Measurements from ENCODE around the gene ZSWIM4.
"Not testable (repeated sequence)": the region's sequence is repeated elsewhere in the genome, so short reads cannot be mapped to it uniquely, and the experiment has no call there.

The ZSWIM4 gene

GRCh38 chr19:13782537-13782936 is 12.7 kb upstream of the ZSWIM4 start:
- Histone ChIP-seq H3K9me3 (ENCODE audit: control insufficient read depth, insufficient read depth, low read length) (no peaks in the 10 kb centered on the region), H3K36me3 (ENCODE audit: control insufficient read depth, insufficient read depth, low read length) (peaks cover 19% of the 10 kb centered on the region), H3K9ac (ENCODE audit: low read depth, low read length) (no peak overlapping the region), H3K4me3 (ENCODE audit: low read depth, low read length) (no peak overlapping the region), H3K27me3 (ENCODE audit: control insufficient read depth, insufficient read depth, low read length) (no peaks in the 10 kb centered on the region), H3K4me1 (ENCODE audit: control insufficient read depth, insufficient read depth, low read length) (no peaks in the 10 kb centered on the region)

- no peaks in the 10 kb centered on the region for H3K27me3 ChIP-seq (ENCODE audit: control insufficient read depth, insufficient read depth, low read length)
- no peak overlapping the region for H3K9ac ChIP-seq (ENCODE audit: low read depth, low read length)
- H3K36me3 ChIP-seq (ENCODE audit: control insufficient read depth, insufficient read depth, low read length), result peaks cover 6% of the 10 kb centered on the region
- H3K9me3 ChIP-seq (ENCODE audit: control insufficient read depth, insufficient read depth, low read length), result no peaks in the 10 kb centered on the region
- no peaks in the 10 kb centered on the region for H3K4me1 ChIP-seq (ENCODE audit: control insufficient read depth, insufficient read depth, low read length)
- no peak overlapping the region for H3K4me3 ChIP-seq (ENCODE audit: low read depth, low read length)
Observed at GRCh38 chr19:13783565-13784500, 11.4 kb upstream of the ZSWIM4 start.

- Histone ChIP-seq H3K9me3 (ENCODE audit: control insufficient read depth, insufficient read depth, low read length) (no peaks in the 10 kb centered on the region), H3K4me3 (ENCODE audit: low read depth, low read length) (no peak overlapping the region), H3K36me3 (ENCODE audit: control insufficient read depth, insufficient read depth, low read length) (no peaks in the 10 kb centered on the region), H3K9ac (ENCODE audit: low read depth, low read length) (no peak overlapping the region), H3K27me3 (ENCODE audit: control insufficient read depth, insufficient read depth, low read length) (no peaks in the 10 kb centered on the region), H3K4me1 (ENCODE audit: control insufficient read depth, insufficient read depth, low read length) (no peaks in the 10 kb centered on the region)
Observed at GRCh38 chr19:13784731-13785452, 10.4 kb upstream of the ZSWIM4 start.

- Histone ChIP-seq H3K9ac (ENCODE audit: low read depth, low read length) (no peak overlapping the region), H3K4me3 (ENCODE audit: low read depth, low read length) (no peak overlapping the region), H3K4me1 (ENCODE audit: control insufficient read depth, insufficient read depth, low read length) (no peaks in the 10 kb centered on the region)
Observed at GRCh38 chr19:13788991-13789390, 6.3 kb upstream of the ZSWIM4 start.

DNA sequence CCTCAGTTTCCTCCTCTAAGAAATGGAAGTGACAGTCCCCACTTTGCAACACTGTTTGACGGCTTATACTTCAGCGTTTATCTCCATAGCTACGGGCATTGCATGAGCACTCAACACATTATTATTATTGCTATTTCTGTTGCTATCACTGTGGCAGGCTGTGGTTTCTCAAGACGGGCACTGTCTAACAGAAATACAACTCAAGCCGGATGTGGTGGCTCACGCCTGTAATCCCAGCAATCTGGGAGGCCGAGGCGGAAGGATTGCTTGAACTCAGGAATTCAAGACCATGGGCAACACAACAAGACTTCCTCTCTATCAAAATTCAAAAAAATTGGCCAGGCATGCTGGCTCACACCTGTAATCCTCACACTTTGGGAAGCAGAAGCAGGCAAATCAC is 4.9 kb upstream of the ZSWIM4 start:
- Histone ChIP-seq H3K9me3 (ENCODE audit: control insufficient read depth, insufficient read depth, low read length) (no peaks in the 10 kb centered on the region), H3K4me3 (ENCODE audit: low read depth, low read length) (no peak overlapping the region), H3K36me3 (ENCODE audit: control insufficient read depth, insufficient read depth, low read length) (no peaks in the 10 kb centered on the region), H3K9ac (ENCODE audit: low read depth, low read length) (no peak overlapping the region), H3K27me3 (ENCODE audit: control insufficient read depth, insufficient read depth, low read length) (no peaks in the 10 kb centered on the region), H3K4me1 (ENCODE audit: control insufficient read depth, insufficient read depth, low read length) (peaks cover 2% of the 10 kb centered on the region)

More at GRCh38 chr19:13788991-13789390, 6.3 kb upstream of the ZSWIM4 start:
- Histone ChIP-seq H3K27me3 (ENCODE audit: control insufficient read depth, insufficient read depth, low read length) (no peaks in the 10 kb centered on the region), H3K9me3 (ENCODE audit: control insufficient read depth, insufficient read depth, low read length) (no peaks in the 10 kb centered on the region), H3K36me3 (ENCODE audit: control insufficient read depth, insufficient read depth, low read length) (no peaks in the 10 kb centered on the region)

DNA sequence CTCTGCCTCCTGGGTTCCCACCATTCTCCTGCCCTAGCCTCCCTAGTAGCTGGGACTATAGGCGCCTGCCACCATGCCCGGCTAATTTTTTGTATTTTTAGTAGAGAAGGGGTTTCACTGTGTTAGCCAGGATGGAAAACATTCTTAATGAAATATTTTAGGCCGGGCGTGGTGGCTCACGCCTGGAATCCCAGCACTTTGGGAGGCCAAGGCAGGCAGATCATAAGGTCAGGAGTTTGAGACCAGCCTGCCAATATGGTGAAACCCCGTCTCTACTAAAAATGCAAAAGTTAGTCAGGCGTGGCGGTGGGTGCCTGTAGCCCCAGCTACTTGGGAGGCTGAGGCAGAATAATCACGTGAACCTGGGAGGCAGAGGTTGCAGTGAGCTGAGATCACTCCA is 1.9 kb upstream of the ZSWIM4 start:
- not testable (repeated sequence) for H3K9ac ChIP-seq (ENCODE audit: low read depth, low read length); H3K4me1 ChIP-seq (ENCODE audit: control insufficient read depth, insufficient read depth, low read length); H3K36me3 ChIP-seq (ENCODE audit: control insufficient read depth, insufficient read depth, low read length); H3K9me3 ChIP-seq (ENCODE audit: control insufficient read depth, insufficient read depth, low read length); H3K27me3 ChIP-seq (ENCODE audit: control insufficient read depth, insufficient read depth, low read length); H3K4me3 ChIP-seq (ENCODE audit: low read depth, low read length)

DNA sequence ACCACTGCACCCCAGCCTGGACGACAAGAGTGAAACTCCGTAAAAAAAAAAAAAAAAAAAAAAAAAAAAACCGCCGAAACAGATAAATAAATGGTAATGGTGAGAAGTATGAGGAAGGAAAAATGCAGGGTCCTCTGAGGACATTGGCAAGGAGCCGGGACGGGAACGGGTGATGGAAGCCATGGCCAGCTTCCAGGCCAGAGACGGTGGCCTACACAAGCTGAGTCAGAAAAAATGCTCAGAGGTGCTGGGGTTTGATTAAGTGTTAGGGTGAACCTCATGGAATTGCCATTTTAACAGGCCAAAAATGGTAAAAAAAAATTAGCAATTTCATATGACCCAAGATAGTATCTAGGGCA is 866 bp upstream of the ZSWIM4 start:
- H3K4me1 ChIP-seq (ENCODE audit: control insufficient read depth, insufficient read depth, low read length), result peaks cover 2% of the 10 kb centered on the region
- peak overlapping the region; percentile 53 for H3K4me3 ChIP-seq (ENCODE audit: low read depth, low read length)
- peak overlapping the region; percentile 47 for H3K9ac ChIP-seq (ENCODE audit: low read depth, low read length)
- no peaks in the 10 kb centered on the region for H3K9me3 ChIP-seq (ENCODE audit: control insufficient read depth, insufficient read depth, low read length)
- no peaks in the 10 kb centered on the region for H3K27me3 ChIP-seq (ENCODE audit: control insufficient read depth, insufficient read depth, low read length)
- H3K36me3 ChIP-seq (ENCODE audit: control insufficient read depth, insufficient read depth, low read length), result no peaks in the 10 kb centered on the region

DNA sequence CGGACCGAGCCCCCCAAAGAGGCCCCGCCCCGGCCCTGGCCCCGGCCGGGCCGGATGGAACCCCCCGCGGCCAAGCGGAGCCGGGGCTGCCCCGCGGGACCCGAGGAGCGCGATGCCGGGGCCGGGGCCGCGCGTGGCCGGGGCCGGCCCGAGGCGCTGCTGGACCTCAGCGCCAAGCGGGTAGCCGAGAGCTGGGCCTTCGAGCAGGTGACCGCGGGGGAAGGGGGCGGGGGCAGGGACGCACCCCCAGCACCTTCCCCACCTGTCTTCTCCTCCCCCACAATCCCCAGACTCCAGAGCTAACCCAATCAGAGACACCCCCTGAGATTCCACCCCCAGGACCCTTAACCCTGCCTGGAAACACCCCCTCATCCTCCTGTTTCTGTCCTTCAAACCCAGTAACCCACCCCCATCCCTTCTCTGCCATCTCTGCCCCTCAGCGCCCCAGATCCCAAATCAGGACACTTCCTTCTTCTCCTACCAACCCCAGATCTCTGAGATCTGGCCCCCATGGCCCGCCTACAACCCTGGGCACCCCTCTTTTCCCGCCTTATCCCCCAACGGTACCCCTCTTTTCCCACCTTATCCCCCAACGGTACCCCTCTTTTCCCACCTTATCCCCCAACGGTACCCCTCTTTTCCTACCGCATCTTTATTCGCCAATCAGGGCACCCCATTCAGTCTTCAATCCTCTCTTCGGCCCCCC is 505 bp downstream of the ZSWIM4 start:
- H3K9ac ChIP-seq (ENCODE audit: low read depth, low read length), result peak overlapping the region; percentile 73
- H3K27me3 ChIP-seq (ENCODE audit: control insufficient read depth, insufficient read depth, low read length), result no peaks in the 10 kb centered on the region

DNA sequence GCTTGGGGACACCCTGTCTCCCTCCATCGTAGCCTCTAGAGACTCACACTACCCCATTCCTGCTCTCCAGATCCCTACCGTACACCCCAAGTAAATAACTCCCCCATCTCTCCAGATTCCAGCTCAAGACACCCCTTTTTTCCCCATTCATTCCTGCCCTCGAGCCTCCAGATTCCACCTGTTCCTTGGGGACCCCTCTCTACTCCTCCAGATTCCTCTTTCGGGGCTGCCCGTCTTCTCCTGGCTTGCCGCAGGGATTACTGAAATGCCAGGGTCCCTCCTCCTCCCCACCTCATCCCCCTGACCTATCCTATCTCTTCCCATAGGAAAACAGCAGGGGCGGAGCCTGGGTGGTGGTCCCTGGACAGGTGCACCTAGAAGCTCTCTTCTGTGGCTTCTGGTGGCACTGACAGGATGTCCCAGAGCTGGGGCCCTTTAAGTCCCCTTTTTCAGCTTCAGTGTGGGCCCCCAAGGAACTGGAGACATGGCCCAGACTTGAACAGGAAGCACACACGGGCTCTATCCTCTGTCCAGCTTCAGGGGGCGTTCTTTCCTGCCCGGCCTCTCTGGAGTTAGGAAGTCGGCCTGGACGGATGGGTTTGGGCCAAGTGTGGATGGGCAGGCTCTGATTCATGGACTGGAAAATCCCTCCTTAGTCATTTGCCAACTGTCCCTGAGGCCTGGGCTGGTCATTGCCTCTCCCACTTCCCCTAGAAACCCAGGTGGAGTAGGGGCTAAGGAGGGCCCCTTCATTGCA is 1.2 kb downstream of the ZSWIM4 start:
- H3K4me1 ChIP-seq (ENCODE audit: control insufficient read depth, insufficient read depth, low read length), result peaks cover 2% of the 10 kb centered on the region
- H3K9me3 ChIP-seq (ENCODE audit: control insufficient read depth, insufficient read depth, low read length), result no peaks in the 10 kb centered on the region
- peak overlapping the region; percentile 75 for H3K4me3 ChIP-seq (ENCODE audit: low read depth, low read length)
- H3K36me3 ChIP-seq (ENCODE audit: control insufficient read depth, insufficient read depth, low read length), result no peaks in the 10 kb centered on the region
- no peak overlapping the region for H3K9ac ChIP-seq (ENCODE audit: low read depth, low read length)
- H3K27me3 ChIP-seq (ENCODE audit: control insufficient read depth, insufficient read depth, low read length), result no peaks in the 10 kb centered on the region

More for the DNA sequence above, 505 bp downstream of the ZSWIM4 start:
- no peaks in the 10 kb centered on the region for H3K9me3 ChIP-seq (ENCODE audit: control insufficient read depth, insufficient read depth, low read length)
- H3K4me1 ChIP-seq (ENCODE audit: control insufficient read depth, insufficient read depth, low read length), result peaks cover 2% of the 10 kb centered on the region
- H3K36me3 ChIP-seq (ENCODE audit: control insufficient read depth, insufficient read depth, low read length), result no peaks in the 10 kb centered on the region
- H3K4me3 ChIP-seq (ENCODE audit: low read depth, low read length), result peak overlapping the region; percentile 75

DNA sequence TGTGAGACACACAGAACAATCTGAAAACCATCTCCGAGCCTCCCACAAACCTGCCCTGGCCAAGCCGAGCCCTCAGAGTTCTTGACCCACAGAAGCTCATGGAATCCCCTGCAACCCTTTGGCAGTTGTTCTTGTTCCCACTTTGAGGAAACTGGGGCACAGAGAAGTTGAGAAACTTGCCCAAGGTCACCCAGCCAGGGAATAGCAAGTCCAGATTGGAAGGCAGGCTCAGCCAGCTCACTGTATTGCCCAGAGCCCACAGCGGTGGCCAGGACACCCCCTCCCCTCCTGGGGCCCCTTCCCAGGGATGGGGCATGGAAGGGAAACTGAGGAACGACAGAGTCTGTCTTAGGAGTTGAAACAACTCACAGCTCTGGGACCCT is 1.8 kb downstream of the ZSWIM4 start:
- no peak overlapping the region for H3K9ac ChIP-seq (ENCODE audit: low read depth, low read length)
- H3K27me3 ChIP-seq (ENCODE audit: control insufficient read depth, insufficient read depth, low read length), result no peaks in the 10 kb centered on the region
- H3K4me3 ChIP-seq (ENCODE audit: low read depth, low read length), result no peak overlapping the region
- H3K9me3 ChIP-seq (ENCODE audit: control insufficient read depth, insufficient read depth, low read length), result no peaks in the 10 kb centered on the region
- peaks cover 2% of the 10 kb centered on the region for H3K4me1 ChIP-seq (ENCODE audit: control insufficient read depth, insufficient read depth, low read length)
- no peaks in the 10 kb centered on the region for H3K36me3 ChIP-seq (ENCODE audit: control insufficient read depth, insufficient read depth, low read length)

DNA sequence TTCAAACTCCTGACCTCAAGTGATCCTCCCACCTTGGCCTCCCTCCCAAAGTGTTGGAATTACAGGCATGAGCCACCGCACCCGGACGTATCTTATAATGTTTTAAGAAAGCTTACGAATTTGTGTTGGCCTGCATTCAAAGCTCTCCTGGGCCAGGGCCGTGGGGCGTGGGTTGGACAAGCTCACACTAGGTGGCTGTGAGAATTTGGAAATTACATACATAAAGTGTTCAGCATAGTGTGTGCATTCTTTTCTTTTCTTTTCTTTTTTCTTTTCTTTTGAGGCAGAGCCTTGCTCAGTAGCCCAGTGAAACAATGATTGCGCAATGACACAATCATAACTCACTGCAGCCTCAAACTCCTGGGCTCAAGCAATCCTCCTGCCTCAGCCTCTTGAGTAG is 2.6 kb downstream of the ZSWIM4 start:
- Histone ChIP-seq H3K4me1 (ENCODE audit: control insufficient read depth, insufficient read depth, low read length) (peaks cover 2% of the 10 kb centered on the region), H3K9me3 (ENCODE audit: control insufficient read depth, insufficient read depth, low read length) (no peaks in the 10 kb centered on the region), H3K27me3 (ENCODE audit: control insufficient read depth, insufficient read depth, low read length) (no peaks in the 10 kb centered on the region), H3K36me3 (ENCODE audit: control insufficient read depth, insufficient read depth, low read length) (no peaks in the 10 kb centered on the region), H3K9ac (ENCODE audit: low read depth, low read length) (no peak overlapping the region), H3K4me3 (ENCODE audit: low read depth, low read length) (no peak overlapping the region)

Measured in iPS-15b (cell line).